ENCODE measurements around the gene HOXB8. TPM values are rescaled to one million over a fixed set of nuclear protein-coding genes. Genes with fewer than 3 reads are reported as not detected.

HOXB8 gene
- total RNA-seq, 2 experiments from 2014 or later, result not detected

- POLR2A ChIA-PET, result no interaction called here
- no peaks in the 10 kb centered on the region for H3K36me3 Mint-ChIP-seq
- H3K9me3 Mint-ChIP-seq, result no peaks in the 10 kb centered on the region
- H3K4me1 Mint-ChIP-seq (ENCODE audit: low read depth), result peaks cover 3% of the 10 kb centered on the region
- no peak overlapping the region for H3K4me3 Mint-ChIP-seq
- DNase-seq, result no peak
- no peak overlapping the region for H3K27ac Mint-ChIP-seq
- peaks cover 8% of the 10 kb centered on the region for H3K27me3 Mint-ChIP-seq
- intact Hi-C loops (cut with micrococcal nuclease), result no loop called here
- CTCF ChIA-PET, result interaction anchor here (1.4 kb wide), 1 partner anchor 23 kb away, joined by 5 read pairs; no protein-coding TSS in a partner anchor
Observed at GRCh38 chr17:48569674-48570324, 45.3 kb downstream of the HOXB8 start.

- ChIA-PET POLR2A (no interaction called here), CTCF (interaction anchor here (1.4 kb wide), 1 partner anchor 24 kb away, joined by 5 read pairs; no protein-coding TSS in a partner anchor)
- Mint-ChIP-seq H3K4me3 (no peak overlapping the region), H3K36me3 (no peaks in the 10 kb centered on the region), H3K27ac (no peak overlapping the region), H3K9me3 (no peaks in the 10 kb centered on the region), H3K4me1 (ENCODE audit: low read depth) (peaks cover 3% of the 10 kb centered on the region), H3K27me3 (peaks cover 8% of the 10 kb centered on the region)
- no peak for DNase-seq
- intact Hi-C loops (cut with micrococcal nuclease), result no loop called here
Observed at GRCh38 chr17:48569240-48569582, 45.9 kb downstream of the HOXB8 start.

DNA sequence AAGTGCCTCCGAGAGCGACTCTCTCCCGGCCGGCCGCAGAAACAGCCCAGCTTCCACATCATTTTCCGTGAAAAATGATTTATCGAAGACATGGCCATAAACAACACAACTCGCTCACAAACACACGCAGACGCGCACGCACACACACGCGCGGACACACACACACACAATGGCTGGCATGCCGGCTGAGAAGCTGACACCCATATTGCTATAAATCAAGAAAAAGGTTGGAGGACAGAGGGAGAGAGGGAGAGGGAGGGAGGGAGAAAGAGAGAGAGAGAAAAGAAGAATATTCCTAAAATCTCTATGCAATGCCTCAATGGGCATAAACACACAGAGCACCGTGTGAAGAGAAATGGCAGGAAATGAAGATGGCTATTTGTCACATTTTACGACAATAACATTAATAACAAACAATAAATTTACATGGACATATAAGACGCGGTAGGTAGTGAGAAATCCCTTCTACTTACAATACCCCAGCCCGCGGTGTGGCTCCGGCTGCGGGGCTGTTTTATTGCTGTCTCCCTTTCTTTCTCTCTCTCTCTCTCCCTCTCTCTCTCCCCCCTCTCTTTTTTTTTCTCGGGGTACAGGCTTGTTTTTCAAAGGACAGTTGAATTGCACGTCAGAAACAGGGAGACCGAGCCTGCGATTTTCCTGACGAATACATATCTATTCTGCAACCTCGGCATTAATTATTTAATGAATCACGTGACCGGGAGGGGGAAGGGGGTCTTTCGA, 46.4 kb downstream of the HOXB8 start:
- ChIA-PET POLR2A (no interaction called here), CTCF (no interaction called here)
- intact Hi-C loops (cut with micrococcal nuclease), result no loop called here
- H3K27me3 Mint-ChIP-seq, result peaks cover 10% of the 10 kb centered on the region
- H3K36me3 Mint-ChIP-seq, result no peaks in the 10 kb centered on the region
- H3K4me3 Mint-ChIP-seq, result no peak overlapping the region
- peaks cover 3% of the 10 kb centered on the region for H3K4me1 Mint-ChIP-seq (ENCODE audit: low read depth)
- H3K9me3 Mint-ChIP-seq, result no peaks in the 10 kb centered on the region
- no peak overlapping the region for H3K27ac Mint-ChIP-seq
- no peak for DNase-seq

- no peak overlapping the region for H3K27ac Mint-ChIP-seq
- intact Hi-C loops (cut with micrococcal nuclease), result no loop called here
- CTCF ChIA-PET, result interaction anchor here (0.6 to 1.0 kb wide), 2 partner anchors 111 to 143 kb away, joined by 3 to 4 read pairs; no protein-coding TSS in a partner anchor
- no peaks in the 10 kb centered on the region for H3K9me3 Mint-ChIP-seq
- no peak overlapping the region for H3K4me3 Mint-ChIP-seq
- peaks cover 3% of the 10 kb centered on the region for H3K4me1 Mint-ChIP-seq (ENCODE audit: low read depth)
- POLR2A ChIA-PET, result interaction anchor here (1.0 kb wide), 1 partner anchor 26 kb away, joined by 3 read pairs; no protein-coding TSS in a partner anchor
- H3K27me3 Mint-ChIP-seq, result peaks cover 10% of the 10 kb centered on the region
- DNase-seq, result no peak
- H3K36me3 Mint-ChIP-seq, result no peaks in the 10 kb centered on the region
Observed at GRCh38 chr17:48567646-48568354, 47.3 kb downstream of the HOXB8 start.

- Mint-ChIP-seq H3K4me1 (ENCODE audit: low read depth) (peaks cover 3% of the 10 kb centered on the region), H3K27ac (no peak overlapping the region), H3K36me3 (no peaks in the 10 kb centered on the region), H3K4me3 (no peak overlapping the region), H3K27me3 (peaks cover 10% of the 10 kb centered on the region), H3K9me3 (no peaks in the 10 kb centered on the region)
- CTCF ChIA-PET, result interaction anchor here (0.6 to 1.4 kb wide), 3 partner anchors 26 to 143 kb away, joined by 3 to 4 read pairs (median 3); no protein-coding TSS in a partner anchor
- DNase-seq, result no peak
- POLR2A ChIA-PET, result interaction anchor here (1.0 kb wide), 1 partner anchor 26 kb away, joined by 3 read pairs; no protein-coding TSS in a partner anchor
- intact Hi-C loops (cut with micrococcal nuclease), result no loop called here
Observed at GRCh38 chr17:48567209-48567608, 47.9 kb downstream of the HOXB8 start.

GRCh38 chr17:48566717-48567116, 48.4 kb downstream of the HOXB8 start:
- no peak overlapping the region for H3K27ac Mint-ChIP-seq
- no peak overlapping the region for H3K4me3 Mint-ChIP-seq
- ChIA-PET CTCF (interaction anchor here (0.6 to 1.4 kb wide), 2 partner anchors 26 to 142 kb away, joined by 3 to 4 read pairs; no protein-coding TSS in a partner anchor), POLR2A (no interaction called here)
- H3K27me3 Mint-ChIP-seq, result peaks cover 10% of the 10 kb centered on the region
- H3K9me3 Mint-ChIP-seq, result no peaks in the 10 kb centered on the region
- H3K4me1 Mint-ChIP-seq (ENCODE audit: low read depth), result peaks cover 3% of the 10 kb centered on the region
- no peak for DNase-seq
- intact Hi-C loops (cut with micrococcal nuclease), result no loop called here
- no peaks in the 10 kb centered on the region for H3K36me3 Mint-ChIP-seq

GRCh38 chr17:48565925-48566710, 49.0 kb downstream of the HOXB8 start:
- CTCF ChIA-PET, result interaction anchor here (1.4 kb wide), 1 partner anchor 27 kb away, joined by 3 read pairs; no protein-coding TSS in a partner anchor

DNA sequence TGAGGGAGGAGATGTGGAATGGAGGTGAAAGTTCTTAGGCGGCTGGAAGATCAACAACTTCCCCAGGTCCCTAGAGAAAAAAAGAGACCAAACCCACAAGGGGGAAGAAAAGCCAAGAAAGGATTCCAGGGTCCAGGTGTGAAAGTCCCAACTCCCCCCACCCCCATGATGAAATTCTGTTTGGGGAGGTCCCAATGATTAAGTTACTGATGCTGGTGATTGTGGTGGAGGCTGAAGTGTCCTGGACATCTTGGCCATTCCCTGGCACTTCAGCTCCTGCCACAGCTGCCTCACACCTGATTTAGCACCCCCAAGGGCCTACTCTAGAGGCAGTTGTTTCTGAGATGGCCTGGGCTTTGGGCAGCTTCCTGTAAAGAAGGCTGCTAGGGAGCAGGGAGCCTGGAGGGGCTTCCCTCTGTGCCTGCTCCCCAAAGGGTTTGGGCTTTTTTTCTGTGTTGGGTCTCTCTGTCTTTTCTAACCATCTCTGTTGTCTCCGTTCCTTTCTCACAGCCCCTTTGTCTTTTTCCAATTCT, 50.0 kb downstream of the HOXB8 start:
- no peak overlapping the region for H3K4me3 Mint-ChIP-seq
- DNase-seq, result no peak
- CTCF ChIA-PET, result no interaction called here
- intact Hi-C loops (cut with micrococcal nuclease), result no loop called here
- POLR2A ChIA-PET, result no interaction called here
- peaks cover 3% of the 10 kb centered on the region for H3K4me1 Mint-ChIP-seq (ENCODE audit: low read depth)
- H3K36me3 Mint-ChIP-seq, result no peaks in the 10 kb centered on the region
- no peak overlapping the region for H3K27ac Mint-ChIP-seq
- no peaks in the 10 kb centered on the region for H3K9me3 Mint-ChIP-seq
- peaks cover 10% of the 10 kb centered on the region for H3K27me3 Mint-ChIP-seq

More at GRCh38 chr17:48565925-48566710, 49.0 kb downstream of the HOXB8 start:
- Mint-ChIP-seq H3K4me1 (ENCODE audit: low read depth) (peaks cover 3% of the 10 kb centered on the region), H3K9me3 (no peaks in the 10 kb centered on the region), H3K27ac (no peak overlapping the region), H3K27me3 (peaks cover 10% of the 10 kb centered on the region), H3K4me3 (no peak overlapping the region), H3K36me3 (no peaks in the 10 kb centered on the region)
- POLR2A ChIA-PET, result no interaction called here
- no peak for DNase-seq
- intact Hi-C loops (cut with micrococcal nuclease), result no loop called here

- CTCF ChIA-PET, result no interaction called here
- H3K4me3 Mint-ChIP-seq, result no peak overlapping the region
- H3K27me3 Mint-ChIP-seq, result peaks cover 10% of the 10 kb centered on the region
- intact Hi-C loops (cut with micrococcal nuclease), result no loop called here
- H3K36me3 Mint-ChIP-seq, result no peaks in the 10 kb centered on the region
- no peak for DNase-seq
- POLR2A ChIA-PET, result no interaction called here
- peaks cover 3% of the 10 kb centered on the region for H3K4me1 Mint-ChIP-seq (ENCODE audit: low read depth)
- no peak overlapping the region for H3K27ac Mint-ChIP-seq
- no peaks in the 10 kb centered on the region for H3K9me3 Mint-ChIP-seq
Observed at GRCh38 chr17:48564188-48565021, 50.7 kb downstream of the HOXB8 start.

- CTCF ChIA-PET, result interaction anchor here (1.2 kb wide), 1 partner anchor 30 kb away, joined by 5 read pairs; the partner anchor contains the start of gene HOXB5
- no peak overlapping the region for H3K4me3 Mint-ChIP-seq
Observed at GRCh38 chr17:48563867-48564187, 51.3 kb downstream of the HOXB8 start.

GRCh38 chr17:48563385-48563838, 51.7 kb downstream of the HOXB8 start:
- no peaks in the 10 kb centered on the region for H3K36me3 Mint-ChIP-seq
- CTCF ChIA-PET, result interaction anchor here (1.2 kb wide), 1 partner anchor 30 kb away, joined by 5 read pairs; the partner anchor contains the start of gene HOXB5
- intact Hi-C loops (cut with micrococcal nuclease), result loop anchor here (2.0 kb wide), 1 partner anchor 65 kb away; no protein-coding TSS in a partner anchor

More at GRCh38 chr17:48563867-48564187, 51.3 kb downstream of the HOXB8 start:
- Mint-ChIP-seq H3K36me3 (no peaks in the 10 kb centered on the region), H3K27me3 (peaks cover 8% of the 10 kb centered on the region), H3K9me3 (no peaks in the 10 kb centered on the region), H3K27ac (no peak overlapping the region), H3K4me1 (ENCODE audit: low read depth) (peaks cover 3% of the 10 kb centered on the region)
- intact Hi-C loops (cut with micrococcal nuclease), result loop anchor here (2.0 kb wide), 1 partner anchor 65 kb away; no protein-coding TSS in a partner anchor
- POLR2A ChIA-PET, result no interaction called here
- DNase-seq, result no peak

More at GRCh38 chr17:48563385-48563838, 51.7 kb downstream of the HOXB8 start:
- Mint-ChIP-seq H3K27ac (no peak overlapping the region), H3K9me3 (no peaks in the 10 kb centered on the region), H3K4me3 (no peak overlapping the region), H3K4me1 (ENCODE audit: low read depth) (peaks cover 2% of the 10 kb centered on the region), H3K27me3 (peaks cover 5% of the 10 kb centered on the region)
- DNase-seq, result no peak
- POLR2A ChIA-PET, result no interaction called here
